CD4-positive, alpha-beta memory T cell (primary cell): ENCODE measurements around the gene APOA4. TPM values are rescaled to one million over a fixed set of nuclear protein-coding genes. Genes with fewer than 3 reads are reported as not detected.

Source experiments
- CTCF ChIA-PET: fragments of 350-600 bp; sonication (Branson Sonifier 250); formaldehyde crosslinking; loops from one replicate; lab custom pipeline; 2021; ENCODE audit warnings: inconsistent platforms; ENCODE audit not compliant: partially characterized antibody; lab: Charles Lee
- POLR2A ChIA-PET: fragments of 350-600 bp; sonication (Branson Sonifier 250); formaldehyde crosslinking; loops from one replicate; lab custom pipeline; 2021; ENCODE audit not compliant: partially characterized antibody; lab: Charles Lee
- DNase-seq, 5 donors: peaks; one replicate each; pipeline versions ENCODE4 v3.0.0 to v3.0.0-alpha.2; 2020 to 2022; ENCODE audit warnings: mixed read lengths in 1 of 5
- H3K27ac ChIP-seq: one replicate; pipeline ENCODE4 v1.7.0; 2013; ENCODE audit warnings: low read depth, low read length
- H3K27me3 ChIP-seq: 2 replicates; pipeline ENCODE4 v1.7.0; 2013; ENCODE audit warnings: mild to moderate bottlenecking, low read length, moderate library complexity; ENCODE audit not compliant: insufficient read depth
- H3K36me3 ChIP-seq: 2 replicates; pipeline ENCODE4 v1.7.0; 2013; ENCODE audit warnings: mild to moderate bottlenecking, low read length, moderate library complexity; ENCODE audit not compliant: insufficient read depth
- H3K4me1 ChIP-seq: 2 replicates; pipeline ENCODE4 v1.7.0; 2013; ENCODE audit warnings: mild to moderate bottlenecking, low read length, moderate library complexity; ENCODE audit not compliant: insufficient read depth
- H3K4me3 ChIP-seq, 2 donors: one replicate each; pipeline ENCODE4 v1.7.0; 2013; ENCODE audit warnings: low read length in 2 of 2, mild to moderate bottlenecking in 1 of 2
- H3K9me3 ChIP-seq, 2 donors: one replicate each; pipeline ENCODE4 v1.7.0; 2013; ENCODE audit warnings: low read length in 2 of 2, control low read depth in 1 of 2; ENCODE audit not compliant: control insufficient read depth in 1 of 2
- H3K27ac Mint-ChIP-seq, 7 donors: one replicate each; pipeline ENCODE4 v1.8.0; 2020 to 2021; ENCODE audit warnings: mixed read lengths in 7 of 7, mild to moderate bottlenecking in 6 of 7, inconsistent platforms in 3 of 7, moderate library complexity in 3 of 7
- H3K27me3 Mint-ChIP-seq, 2 donors: one replicate each; pipeline ENCODE4 v1.8.0; 2020 to 2021; ENCODE audit warnings: mixed read lengths in 2 of 2
- H3K36me3 Mint-ChIP-seq, 2 donors: one replicate each; pipeline ENCODE4 v1.8.0; 2020 to 2021; ENCODE audit warnings: mixed read lengths in 2 of 2, inconsistent platforms in 1 of 2, mild to moderate bottlenecking in 1 of 2
- H3K4me1 Mint-ChIP-seq, 4 donors: one replicate each; pipeline ENCODE4 v1.8.0; 2020 to 2021; ENCODE audit warnings: mixed read lengths in 4 of 4, mild to moderate bottlenecking in 1 of 4
- H3K4me3 Mint-ChIP-seq, 8 donors: one replicate each; pipeline ENCODE4 v1.8.0; 2020 to 2021; ENCODE audit warnings: mixed read lengths in 8 of 8, mild to moderate bottlenecking in 7 of 8, moderate library complexity in 6 of 8, inconsistent platforms in 3 of 8
- H3K9me3 Mint-ChIP-seq, 8 donors: one replicate each; pipeline ENCODE4 v1.8.0; 2020 to 2021; ENCODE audit warnings: mixed read lengths in 8 of 8, mild to moderate bottlenecking in 5 of 8, inconsistent platforms in 3 of 8, moderate library complexity in 1 of 8
- intact Hi-C: fragments of 100-400 bp; cut with micrococcal nuclease; formaldehyde crosslinking; loops from one replicate; pipeline ENCODE4 v1.15.1; 2023
- polyA plus RNA-seq, 2 donors: library from polyadenylated mRNA; unstranded; fragments of 300-500 nt; fragmentation: Illumina TruSeq; gene quantifications; one replicate each; pipeline ENCODE4 v1.2.3, GENCODE V29; 2021
- total RNA-seq, 2 experiments: library from RNA; stranded (reverse); gene quantifications; one replicate each; pipeline ENCODE4 v1.2.3, GENCODE V29; 2021

APOA4 gene
- total and polyA plus RNA-seq, 4 experiments from 2014 or later: not detected

DNA sequence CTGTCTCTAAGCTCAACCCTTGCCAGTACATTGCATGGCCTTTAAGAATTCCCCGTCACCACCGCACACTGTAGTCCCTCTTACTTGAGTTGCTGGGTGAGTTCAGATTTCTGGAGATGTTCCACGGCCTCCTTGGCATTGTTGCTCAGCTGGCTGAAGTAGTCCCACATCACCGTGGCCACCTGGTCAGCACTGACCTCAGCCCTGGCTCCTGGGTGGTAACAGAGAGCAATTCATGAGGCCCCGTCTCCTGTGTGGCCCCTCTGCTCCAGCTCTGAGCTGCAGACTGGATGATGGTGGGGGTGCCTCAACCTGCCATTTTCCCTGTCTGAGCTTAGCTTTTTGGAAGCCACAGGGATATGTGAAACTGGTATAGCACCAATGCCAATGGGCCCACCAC lies 529 bp downstream of the APOA4 start:
- CTCF ChIA-PET: interaction anchor here (1.3 to 1.5 kb wide), 2 partner anchors 11 to 13 kb away, joined by 3 to 7 read pairs; no protein-coding TSS in a partner anchor
- Mint-ChIP-seq H3K4me1 (no peaks in the 10 kb centered on the region), H3K4me3 (no peak overlapping the region), H3K36me3 (no peaks in the 10 kb centered on the region), H3K27me3 (no peaks in the 10 kb centered on the region), H3K27ac (no peak overlapping the region), H3K9me3 (no peaks in the 10 kb centered on the region)
- H3K36me3 ChIP-seq: no peaks in the 10 kb centered on the region
- H3K9me3 ChIP-seq: no peaks in the 10 kb centered on the region
- intact Hi-C loops: no loop called here
- no peak overlapping the region for H3K27ac ChIP-seq
- no peaks in the 10 kb centered on the region for H3K4me1 ChIP-seq
- POLR2A ChIA-PET: interaction anchor here (0.7 to 1.7 kb wide), 2 partner anchors 13 to 66 kb away, joined by 3 read pairs; no protein-coding TSS in a partner anchor
- no peak for DNase-seq
- no peaks in the 10 kb centered on the region for H3K27me3 ChIP-seq
- no peak overlapping the region for H3K4me3 ChIP-seq

DNA sequence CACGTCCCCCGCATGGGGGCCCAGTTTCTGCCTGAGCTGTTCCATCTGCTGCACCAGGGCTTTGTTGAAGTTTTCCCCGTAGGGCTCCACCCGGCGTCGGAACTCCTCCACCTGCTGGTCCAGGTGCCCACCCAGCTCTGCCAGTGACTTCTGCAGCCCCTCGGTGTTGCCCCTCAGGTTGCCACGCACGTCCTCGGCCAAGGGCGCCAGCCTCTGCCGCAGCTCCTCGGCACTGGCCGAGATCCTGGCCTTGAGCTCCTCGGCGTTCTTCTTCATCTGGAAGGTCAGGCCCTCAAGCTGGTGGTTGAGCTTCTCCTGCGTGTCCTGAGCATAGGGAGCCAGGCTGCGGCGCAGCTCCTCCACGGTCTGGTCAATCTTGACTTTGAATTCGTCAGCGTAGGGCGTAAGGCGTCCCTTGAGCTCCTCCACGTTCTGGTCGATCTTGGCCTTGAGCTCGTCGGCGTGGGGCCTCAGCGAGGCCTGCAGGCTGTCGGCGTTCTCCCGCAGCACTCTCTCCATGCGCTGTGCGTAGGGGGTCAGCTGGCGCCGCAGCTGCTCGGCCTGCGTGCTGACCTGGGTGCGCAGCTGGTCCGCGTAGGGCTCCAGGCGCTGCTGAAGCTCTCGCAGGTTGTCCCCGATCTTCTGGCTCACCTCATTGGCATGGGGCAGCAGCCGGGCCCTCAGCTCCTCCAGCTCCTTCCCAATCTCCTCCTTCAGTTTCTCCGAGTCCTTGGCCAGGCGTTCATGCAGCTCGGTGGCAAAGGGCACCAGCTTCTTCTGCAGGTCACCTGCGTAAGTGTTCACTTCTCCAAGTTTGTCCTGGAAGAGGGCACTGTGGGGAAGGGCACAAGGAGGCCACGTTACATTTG lies 1.8 kb downstream of the APOA4 start:
- Histone ChIP-seq H3K4me3 (no peak overlapping the region), H3K36me3 (no peaks in the 10 kb centered on the region), H3K9me3 (no peaks in the 10 kb centered on the region), H3K27ac (no peak overlapping the region), H3K27me3 (no peaks in the 10 kb centered on the region), H3K4me1 (no peaks in the 10 kb centered on the region)
- no peak overlapping the region for H3K4me3 Mint-ChIP-seq
- H3K36me3 Mint-ChIP-seq: no peaks in the 10 kb centered on the region
- H3K27ac Mint-ChIP-seq: peak overlapping the region in 1 of 7 donors; percentile 1
- POLR2A ChIA-PET: interaction anchor here (1.7 kb wide), 1 partner anchor 15 kb away, joined by 3 read pairs; no protein-coding TSS in a partner anchor
- no peaks in the 10 kb centered on the region for H3K4me1 Mint-ChIP-seq
- intact Hi-C loops: no loop called here
- H3K27me3 Mint-ChIP-seq: no peaks in the 10 kb centered on the region
- CTCF ChIA-PET: interaction anchor here (1.8 kb wide), 1 partner anchor 16 kb away, joined by 10 read pairs; the partner anchor contains the start of gene APOA1
- no peaks in the 10 kb centered on the region for H3K9me3 Mint-ChIP-seq
- no peak for DNase-seq

DNA sequence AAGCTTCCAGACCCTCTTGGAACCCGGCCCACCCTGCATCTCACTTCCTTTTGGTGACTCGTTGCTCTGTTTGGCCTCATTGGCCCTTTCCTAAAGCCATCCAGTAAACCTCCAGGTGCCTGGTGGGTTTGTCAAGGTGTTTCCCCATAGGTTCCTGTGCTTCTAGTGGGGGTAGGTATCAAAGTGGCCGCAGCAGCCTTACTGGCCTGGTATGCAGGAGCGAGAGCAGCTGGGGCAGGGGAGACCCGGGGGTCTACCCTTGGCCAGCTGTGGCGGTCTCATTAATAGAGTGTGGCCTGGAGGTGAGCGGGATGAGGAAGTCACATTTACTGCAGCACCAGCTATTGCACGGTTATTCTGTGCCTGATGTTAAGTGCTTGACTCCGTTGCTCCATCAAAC lies 4.1 kb downstream of the APOA4 start:
- no peaks in the 10 kb centered on the region for H3K36me3 Mint-ChIP-seq
- no peak overlapping the region for H3K4me3 Mint-ChIP-seq
- no peak for DNase-seq
- H3K27me3 ChIP-seq: no peaks in the 10 kb centered on the region
- no peak overlapping the region for H3K27ac ChIP-seq
- H3K9me3 Mint-ChIP-seq: no peaks in the 10 kb centered on the region
- no peak overlapping the region for H3K4me3 ChIP-seq
- H3K27ac Mint-ChIP-seq: peak overlapping the region in 1 of 7 donors; percentile 25
- no peaks in the 10 kb centered on the region for H3K4me1 Mint-ChIP-seq
- H3K4me1 ChIP-seq: no peaks in the 10 kb centered on the region
- no peaks in the 10 kb centered on the region for H3K9me3 ChIP-seq
- CTCF ChIA-PET: interaction anchor here (0.8 to 1.3 kb wide), 2 partner anchors 17 to 28 kb away, joined by 3 to 5 read pairs; partner anchors contain the start of gene APOA5
- POLR2A ChIA-PET: no interaction called here
- intact Hi-C loops: no loop called here
- no peaks in the 10 kb centered on the region for H3K36me3 ChIP-seq
- H3K27me3 Mint-ChIP-seq: no peaks in the 10 kb centered on the region

DNA sequence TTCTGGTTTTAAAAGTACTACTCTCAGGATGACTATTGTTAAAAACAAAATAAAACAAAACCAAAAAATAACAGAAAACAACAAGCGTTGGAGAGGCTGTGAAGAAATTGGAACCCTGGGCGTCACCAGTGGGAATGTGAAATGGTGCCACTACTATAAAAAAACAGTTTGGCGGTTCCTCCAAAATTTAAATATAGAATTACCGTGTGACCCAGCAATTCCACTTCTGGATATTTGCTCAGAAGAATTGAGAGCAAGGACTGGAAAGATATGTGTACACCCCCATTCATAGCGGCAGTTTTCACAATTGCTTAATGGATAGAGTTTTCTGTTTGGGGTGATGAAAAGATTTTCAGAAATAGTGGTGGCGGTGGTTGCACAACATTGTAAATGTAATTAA lies 8.6 kb downstream of the APOA4 start:
- no peaks in the 10 kb centered on the region for H3K36me3 Mint-ChIP-seq
- no peaks in the 10 kb centered on the region for H3K27me3 ChIP-seq
- DNase-seq: no peak
- no peaks in the 10 kb centered on the region for H3K27me3 Mint-ChIP-seq
- ChIA-PET POLR2A (no interaction called here), CTCF (no interaction called here)
- H3K4me1 ChIP-seq: no peaks in the 10 kb centered on the region
- no peaks in the 10 kb centered on the region for H3K36me3 ChIP-seq
- no peaks in the 10 kb centered on the region for H3K9me3 ChIP-seq
- H3K27ac Mint-ChIP-seq: no peak overlapping the region
- no peak overlapping the region for H3K27ac ChIP-seq
- H3K4me3 ChIP-seq: no peak overlapping the region
- intact Hi-C loops: no loop called here
- H3K4me1 Mint-ChIP-seq: no peaks in the 10 kb centered on the region
- H3K9me3 Mint-ChIP-seq: no peaks in the 10 kb centered on the region
- H3K4me3 Mint-ChIP-seq: no peak overlapping the region

DNA sequence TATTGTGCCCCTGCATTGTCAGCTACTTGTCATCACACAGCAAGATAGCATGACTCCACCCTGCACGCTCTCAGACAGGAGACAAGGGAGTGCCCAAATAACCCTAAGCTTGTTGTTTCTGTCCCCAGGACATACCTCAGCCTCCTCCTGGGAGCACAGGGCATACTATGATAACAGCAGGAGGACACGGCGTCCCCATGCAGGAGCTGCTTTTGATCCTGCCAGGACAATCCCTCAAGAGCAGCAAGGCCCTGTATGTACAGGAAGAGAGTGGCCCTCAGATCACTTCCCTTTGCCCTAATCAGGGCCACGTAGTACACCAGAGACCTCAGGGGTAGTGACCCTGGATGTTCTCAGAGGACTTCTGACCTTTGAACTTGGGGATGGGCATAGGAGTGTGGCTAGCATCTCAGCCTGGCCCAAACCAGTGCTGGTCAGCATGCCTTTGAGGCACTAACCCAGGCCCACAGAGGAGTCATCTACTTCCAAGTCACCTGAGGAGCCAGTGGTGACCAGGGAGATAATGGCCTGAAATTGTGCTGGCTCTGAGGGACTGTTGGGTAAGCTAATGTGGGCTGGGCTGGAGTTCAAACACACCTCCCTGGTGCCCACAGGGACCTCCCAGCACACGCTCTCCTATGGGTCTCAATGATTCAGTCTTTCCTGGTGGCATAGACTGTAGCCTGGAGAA lies 9.2 kb downstream of the APOA4 start:
- Mint-ChIP-seq H3K36me3 (no peaks in the 10 kb centered on the region), H3K4me3 (no peak overlapping the region), H3K9me3 (no peaks in the 10 kb centered on the region), H3K27ac (no peak overlapping the region), H3K27me3 (peaks cover 0 to 2% of the 10 kb centered on the region in 2 donors), H3K4me1 (no peaks in the 10 kb centered on the region)
- ChIA-PET CTCF (interaction anchor here (0.6 to 1.8 kb wide), 3 partner anchors 22 to 292 kb away, joined by 3 to 10 read pairs (median 7); partner anchors contain the start of gene APOA5), POLR2A (no interaction called here)
- no peak overlapping the region for H3K27ac ChIP-seq
- intact Hi-C loops: no loop called here
- no peak overlapping the region for H3K4me3 ChIP-seq
- DNase-seq: no peak
- H3K9me3 ChIP-seq: no peaks in the 10 kb centered on the region
- H3K36me3 ChIP-seq: no peaks in the 10 kb centered on the region
- H3K27me3 ChIP-seq: no peaks in the 10 kb centered on the region
- H3K4me1 ChIP-seq: no peaks in the 10 kb centered on the region

DNA sequence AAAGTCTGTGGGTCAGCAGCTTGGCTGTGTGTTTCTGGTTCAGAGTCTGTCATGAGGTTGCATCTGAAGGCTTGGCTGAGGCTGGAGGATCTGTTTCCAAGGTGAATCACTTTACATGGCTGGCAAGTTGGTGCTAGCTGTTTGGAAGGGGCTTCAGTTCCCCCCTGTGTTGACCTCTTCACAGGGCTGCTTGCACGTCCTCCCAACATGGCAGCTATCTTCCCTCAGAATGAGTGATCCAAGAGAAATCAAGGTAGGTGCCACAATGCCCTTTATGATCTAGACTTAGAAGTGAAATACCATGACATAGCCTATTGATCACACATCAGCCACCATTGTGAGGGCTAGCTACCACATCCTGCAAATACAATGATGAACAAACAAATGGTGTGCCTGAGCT lies 9.9 kb downstream of the APOA4 start:
- no peak overlapping the region for H3K4me3 Mint-ChIP-seq
- no peaks in the 10 kb centered on the region for H3K4me1 ChIP-seq
- no peaks in the 10 kb centered on the region for H3K4me1 Mint-ChIP-seq
- peaks cover 0 to 2% of the 10 kb centered on the region in 2 donors for H3K27me3 Mint-ChIP-seq
- no peak overlapping the region for H3K27ac Mint-ChIP-seq
- H3K36me3 ChIP-seq: no peaks in the 10 kb centered on the region
- no peaks in the 10 kb centered on the region for H3K9me3 ChIP-seq
- H3K4me3 ChIP-seq: no peak overlapping the region
- no peaks in the 10 kb centered on the region for H3K36me3 Mint-ChIP-seq
- CTCF ChIA-PET: interaction anchor here (0.6 to 1.8 kb wide), 3 partner anchors 22 to 293 kb away, joined by 3 to 10 read pairs (median 7); partner anchors contain the start of gene APOA5
- DNase-seq: no peak
- H3K9me3 Mint-ChIP-seq: no peaks in the 10 kb centered on the region
- POLR2A ChIA-PET: no interaction called here
- intact Hi-C loops: no loop called here
- no peaks in the 10 kb centered on the region for H3K27me3 ChIP-seq
- no peak overlapping the region for H3K27ac ChIP-seq

DNA sequence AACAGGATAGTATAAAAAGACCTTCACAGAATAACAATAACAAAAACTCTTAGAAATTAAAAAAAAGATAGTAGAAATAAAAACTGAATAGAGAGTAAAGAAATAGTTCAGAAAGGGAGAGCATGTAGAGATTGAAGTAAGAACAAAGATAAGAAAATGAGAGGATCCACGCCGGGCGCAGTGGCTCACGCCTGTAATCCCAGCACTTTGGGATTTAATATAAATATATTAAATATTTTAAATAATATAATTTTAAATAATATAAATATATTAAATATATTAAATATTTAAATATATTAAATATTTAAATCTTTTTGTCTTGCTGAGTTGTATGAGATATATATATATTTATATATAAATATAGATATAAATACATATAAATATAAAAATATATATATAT lies 11.0 kb downstream of the APOA4 start:
- Histone ChIP-seq H3K4me1 (no peaks in the 10 kb centered on the region), H3K27ac (no peak overlapping the region), H3K4me3 (no peak overlapping the region), H3K27me3 (no peaks in the 10 kb centered on the region), H3K9me3 (no peaks in the 10 kb centered on the region), H3K36me3 (no peaks in the 10 kb centered on the region)
- POLR2A ChIA-PET: no interaction called here
- no peaks in the 10 kb centered on the region for H3K4me1 Mint-ChIP-seq
- no peak overlapping the region for H3K27ac Mint-ChIP-seq
- no peak overlapping the region for H3K4me3 Mint-ChIP-seq
- DNase-seq: no peak
- CTCF ChIA-PET: interaction anchor here (1.8 kb wide), 1 partner anchor 21 kb away, joined by 7 read pairs; the partner anchor contains the start of gene APOA5
- no peaks in the 10 kb centered on the region for H3K9me3 Mint-ChIP-seq
- intact Hi-C loops: no loop called here
- peaks cover 2% of the 10 kb centered on the region in 2 donors for H3K27me3 Mint-ChIP-seq
- no peaks in the 10 kb centered on the region for H3K36me3 Mint-ChIP-seq
